ENCODE results near the gene HES4. TPM values are rescaled to one million over a fixed set of nuclear protein-coding genes. Genes with fewer than 3 reads are reported as not detected.

Gene HES4
- total and polyA plus RNA-seq, 2 donors: 9.8 to 38.5 TPM

GRCh38 chr1:971751-972506 is 28.0 kb downstream of the HES4 start:
- H3K4me3 ChIP-seq (ENCODE audit: low read depth, low read length): no peak overlapping the region
- WGBS: 80% methylated on average over 34 of the region's 34 CpGs
- no peak for DNase-seq (ENCODE audit: extremely low spot score)

GRCh38 chr1:970973-971730 is 28.7 kb downstream of the HES4 start:
- H3K4me1 ChIP-seq (ENCODE audit: insufficient read depth): no peaks in the 10 kb centered on the region
- peak overlapping the region; percentile 63 for H3K27ac ChIP-seq (ENCODE audit: low read depth)
- WGBS: 36% methylated on average over 42 of the region's 42 CpGs
- no peak for DNase-seq (ENCODE audit: extremely low spot score)
- H3K36me3 ChIP-seq (ENCODE audit: insufficient read depth): no peaks in the 10 kb centered on the region
- no peak overlapping the region for H3K4me3 ChIP-seq (ENCODE audit: low read depth, low read length)

More at GRCh38 chr1:971751-972506, 28.0 kb downstream of the HES4 start:
- Histone ChIP-seq H3K27ac (ENCODE audit: low read depth) (peak overlapping the region; percentile 63), H3K4me1 (ENCODE audit: insufficient read depth) (no peaks in the 10 kb centered on the region), H3K36me3 (ENCODE audit: insufficient read depth) (no peaks in the 10 kb centered on the region)

GRCh38 chr1:970242-970972 is 29.5 kb downstream of the HES4 start:
- 18% methylated on average over 33 of the region's 33 CpGs for WGBS
- no peak for DNase-seq (ENCODE audit: extremely low spot score)
- no peaks in the 10 kb centered on the region for H3K36me3 ChIP-seq (ENCODE audit: insufficient read depth)
- H3K4me3 ChIP-seq (ENCODE audit: low read depth, low read length): no peak overlapping the region
- no peak overlapping the region for H3K27ac ChIP-seq (ENCODE audit: low read depth)
- H3K4me1 ChIP-seq (ENCODE audit: insufficient read depth): no peaks in the 10 kb centered on the region

GRCh38 chr1:969260-969855 is 30.5 kb downstream of the HES4 start:
- no peaks in the 10 kb centered on the region for H3K36me3 ChIP-seq (ENCODE audit: insufficient read depth)
- DNase-seq (ENCODE audit: extremely low spot score): no peak
- 86% methylated on average over 15 of the region's 15 CpGs for WGBS
- no peaks in the 10 kb centered on the region for H3K4me1 ChIP-seq (ENCODE audit: insufficient read depth)
- no peak overlapping the region for H3K27ac ChIP-seq (ENCODE audit: low read depth)
- no peak overlapping the region for H3K4me3 ChIP-seq (ENCODE audit: low read depth, low read length)

- DNase-seq (ENCODE audit: extremely low spot score): no peak
- Histone ChIP-seq H3K27ac (ENCODE audit: low read depth) (peak overlapping the region; percentile 26), H3K4me1 (ENCODE audit: insufficient read depth) (no peaks in the 10 kb centered on the region), H3K4me3 (ENCODE audit: low read depth, low read length) (peak overlapping the region; percentile 57), H3K36me3 (ENCODE audit: insufficient read depth) (peaks cover 4% of the 10 kb centered on the region)
- WGBS: 70% methylated on average over 23 of the region's 23 CpGs
These were observed 32.2 kb downstream of the HES4 start for GRCh38 chr1:967466-968343.

GRCh38 chr1:966704-967300 is 33.1 kb downstream of the HES4 start:
- WGBS: under 1% methylated on average over 60 of the region's 60 CpGs
- H3K4me3 ChIP-seq (ENCODE audit: low read depth, low read length): peak overlapping the region; percentile 57
- peaks cover 6% of the 10 kb centered on the region for H3K36me3 ChIP-seq (ENCODE audit: insufficient read depth)
- DNase-seq (ENCODE audit: extremely low spot score): peak; percentile 20
- peak overlapping the region; percentile 65 for H3K27ac ChIP-seq (ENCODE audit: low read depth)
- no peaks in the 10 kb centered on the region for H3K4me1 ChIP-seq (ENCODE audit: insufficient read depth)

- Histone ChIP-seq H3K36me3 (ENCODE audit: insufficient read depth) (peaks cover 6% of the 10 kb centered on the region), H3K4me1 (ENCODE audit: insufficient read depth) (no peaks in the 10 kb centered on the region), H3K4me3 (ENCODE audit: low read depth, low read length) (peak within 1 kb of the TSS; percentile 57), H3K27ac (ENCODE audit: low read depth) (peak within 1 kb of the TSS; percentile 65)
- WGBS: 13% methylated on average over 31 of the region's 31 CpGs
- no peak for DNase-seq (ENCODE audit: extremely low spot score)
These were observed 33.7 kb downstream of the HES4 start, which contains the start of gene PLEKHN1 for GRCh38 chr1:966135-966703. TSS of gene PLEKHN1 (plus strand) at chr1:966482. CDS start at chr1:966532, 50 bp downstream.

- WGBS: 83% methylated on average over 26 of the region's 26 CpGs
- DNase-seq (ENCODE audit: extremely low spot score): no peak
- Histone ChIP-seq H3K4me3 (ENCODE audit: low read depth, low read length) (no peak overlapping the region), H3K36me3 (ENCODE audit: insufficient read depth) (peaks cover 6% of the 10 kb centered on the region), H3K4me1 (ENCODE audit: insufficient read depth) (peaks cover 3% of the 10 kb centered on the region), H3K27ac (ENCODE audit: low read depth) (peak overlapping the region; percentile 65)
These were observed 34.3 kb downstream of the HES4 start for GRCh38 chr1:965526-966134.

- no peak overlapping the region for H3K4me3 ChIP-seq (ENCODE audit: low read depth, low read length)
- H3K27ac ChIP-seq (ENCODE audit: low read depth): no peak overlapping the region
- peaks cover 3% of the 10 kb centered on the region for H3K4me1 ChIP-seq (ENCODE audit: insufficient read depth)
- peaks cover 6% of the 10 kb centered on the region for H3K36me3 ChIP-seq (ENCODE audit: insufficient read depth)
- 93% methylated on average over 39 of the region's 51 CpGs for WGBS
- no peak for DNase-seq (ENCODE audit: extremely low spot score)
These were observed 35.0 kb downstream of the HES4 start for GRCh38 chr1:964691-965525.

GRCh38 chr1:963746-964525 is 36.0 kb downstream of the HES4 start:
- H3K36me3 ChIP-seq (ENCODE audit: insufficient read depth): peaks cover 6% of the 10 kb centered on the region
- H3K4me1 ChIP-seq (ENCODE audit: insufficient read depth): peaks cover 3% of the 10 kb centered on the region
- no peak for DNase-seq (ENCODE audit: extremely low spot score)
- WGBS: 94% methylated on average over 47 of the region's 47 CpGs
- no peak overlapping the region for H3K4me3 ChIP-seq (ENCODE audit: low read depth, low read length)
- H3K27ac ChIP-seq (ENCODE audit: low read depth): no peak overlapping the region

Measured in urinary bladder (tissue), 4 donors.